Vagina (tissue), 2 donors: ENCODE results near the gene THAP2.

Experiments used
- CTCF ChIP-seq, 3 experiments: fragments of 450-650 bp in 2 of 3; fragments of 200-600 bp in 1 of 3; sonication (generic) in 1 of 3; IDR thresholded peaks; one replicate each; pipeline ENCODE4 v1.5.1; 2017 to 2019; ENCODE audit warnings: antibody characterized with exemption in 3 of 3, mild to moderate bottlenecking in 2 of 3, moderate library complexity in 2 of 3
- POLR2A ChIP-seq, 2 donors: fragments of 450-650 bp; IDR thresholded peaks; one replicate each; pipeline ENCODE4 v1.6.1; 2017; ENCODE audit warnings: antibody characterized with exemption in 2 of 2, mild to moderate bottlenecking in 2 of 2, moderate library complexity in 2 of 2

- TF ChIP-seq CTCF (IDR thresholded peaks at IDR 0.05): no peak
- no peak for TF ChIP-seq POLR2A (IDR thresholded peaks at IDR 0.05)
These were observed 21.3 kb downstream of the THAP2 start for GRCh38 chr12:71685312-71685906.
